HepG2 (cell line): ENCODE results near the gene OARD1. TPM values are rescaled to one million over a fixed set of nuclear protein-coding genes. Genes with fewer than 3 reads are reported as not detected.

Source experiments
- AHR ChIP-seq: IDR thresholded peaks from 2 replicates; pipeline ENCODE4 v1.6.1; 2018; ENCODE audit warnings: missing genetic modification reagents, missing compliant biosample characterization
- CCAR2 ChIP-seq: fragments of 200-400 bp; formaldehyde crosslinking; optimal IDR thresholded peaks from 2 replicates; pipeline ENCODE3; 2018; ENCODE audit warnings: low read depth, mild to moderate bottlenecking, low read length, moderate library complexity
- GATAD1 ChIP-seq: IDR thresholded peaks from 2 replicates; pipeline ENCODE4 v1.6.1; 2016; ENCODE audit warnings: missing genetic modification reagents, missing compliant biosample characterization
- HOXA9 ChIP-seq: sonication (generic); formaldehyde crosslinking; IDR thresholded peaks from 2 replicates; pipeline ENCODE4 v1.8.1; 2022; ENCODE audit warnings: missing genetic modification reagents, mild to moderate bottlenecking, moderate library complexity, borderline replicate concordance
- IKZF1 ChIP-seq: fragments of 450-650 bp; IDR thresholded peaks from 2 replicates; pipeline ENCODE4 v1.7.1; 2016
- KLF9 ChIP-seq: IDR thresholded peaks from 2 replicates; pipeline ENCODE4 v1.6.1; 2016; ENCODE audit warnings: low read depth
- LCORL ChIP-seq, 2 experiments: fragments of 450-650 bp in 1 of 2; sonication (generic) in 1 of 2; formaldehyde crosslinking in 1 of 2; IDR thresholded peaks; 2 replicates each; pipeline versions ENCODE4 v1.5.0 to v1.6.1; 2017 to 2020; ENCODE audit warnings: antibody characterized with exemption in 1 of 2, missing genetic modification reagents in 1 of 2
- RFXANK ChIP-seq: IDR thresholded peaks from 2 replicates; pipeline ENCODE4 v1.6.1; 2016
- SSRP1 ChIP-seq: IDR thresholded peaks from 2 replicates; pipeline ENCODE4 v1.6.1; 2016; ENCODE audit warnings: control low read depth
- TCF7L2 ChIP-seq: IDR thresholded peaks from 2 replicates; pipeline ENCODE4 v1.6.1; 2011; ENCODE audit warnings: mild to moderate bottlenecking, low read depth, low read length, moderate library complexity
- ZBTB21 ChIP-seq: sonication (generic); formaldehyde crosslinking; IDR thresholded peaks from 2 replicates; pipeline ENCODE4 v1.4.0; 2020; ENCODE audit warnings: missing genetic modification reagents
- ZFP62 ChIP-seq: sonication (generic); formaldehyde crosslinking; IDR thresholded peaks from 2 replicates; pipeline ENCODE4 v1.4.0; 2020; ENCODE audit warnings: missing genetic modification reagents
- ZNF354B ChIP-seq: sonication (generic); formaldehyde crosslinking; IDR thresholded peaks from 2 replicates; pipeline ENCODE4 v1.8.0; 2022; ENCODE audit warnings: mild to moderate bottlenecking, missing genetic modification reagents
- ZNF446 ChIP-seq: sonication (generic); formaldehyde crosslinking; IDR thresholded peaks from 2 replicates; pipeline ENCODE4 v1.5.0; 2020; ENCODE audit warnings: mild to moderate bottlenecking, missing genetic modification reagents
- ZNF484 ChIP-seq: sonication (generic); formaldehyde crosslinking; IDR thresholded peaks from 2 replicates; pipeline ENCODE4 v1.5.1; 2020; ENCODE audit warnings: mild to moderate bottlenecking, low read depth, missing genetic modification reagents, borderline replicate concordance
- ZNF501 ChIP-seq: sonication (generic); formaldehyde crosslinking; IDR thresholded peaks from 2 replicates; pipeline ENCODE4 v1.5.1; 2020; ENCODE audit warnings: mild to moderate bottlenecking, moderate library complexity, missing genetic modification reagents
- ZNF746 ChIP-seq: sonication (generic); formaldehyde crosslinking; IDR thresholded peaks from 2 replicates; pipeline ENCODE4 v1.8.0; 2022; ENCODE audit warnings: mild to moderate bottlenecking, missing genetic modification reagents
- ZNF792 ChIP-seq: IDR thresholded peaks from 2 replicates; pipeline ENCODE4 v1.6.1; 2016
- polyA plus RNA-seq, 8 experiments: library from polyadenylated mRNA; depleted of rRNA in 3 of 8; stranded (reverse) in 7 of 8; unstranded in 1 of 8; fragments of >200 nt; fragmentation: Illumina TruSeq in 4 of 8; extraction: Trizol in 4 of 8; gene quantifications; 2 replicates each; pipeline versions ENCODE4 v1.2.1 to v1.2.3, GENCODE V29; 2011 to 2016; ENCODE audit warnings: low read depth in 4 of 8, missing spikeins in 1 of 8, mixed read lengths in 1 of 8; ENCODE audit not compliant: insufficient read depth in 1 of 8
- total RNA-seq, 5 experiments: library from RNA; depleted of rRNA; stranded (reverse); fragments of >200 nt; fragmentation: Illumina TruSeq; extraction: Trizol; gene quantifications; 2 replicates each; pipeline ENCODE4 v1.2.3, GENCODE V29; 2016; ENCODE audit warnings: low read depth in 1 of 5
- TF ChIP-seq, protein P1 (sequence below): sonication (generic); formaldehyde crosslinking; IDR thresholded peaks from 2 replicates; pipeline ENCODE4 v1.4.0; 2020; ENCODE audit warnings: missing genetic modification reagents
- TF ChIP-seq, protein P2 (sequence below): sonication (generic); formaldehyde crosslinking; IDR thresholded peaks from 2 replicates; pipeline ENCODE4 v1.8.0; 2022; ENCODE audit warnings: mild to moderate bottlenecking, missing genetic modification reagents; ENCODE audit not compliant: insufficient replicate concordance
- TF ChIP-seq, protein P3 (sequence below): sonication (generic); formaldehyde crosslinking; IDR thresholded peaks from 2 replicates; pipeline ENCODE4 v1.5.0; 2020; ENCODE audit warnings: missing genetic modification reagents
- TF ChIP-seq, protein P4 (sequence below): sonication (generic); formaldehyde crosslinking; IDR thresholded peaks from 2 replicates; pipeline ENCODE4 v1.5.0; 2020; ENCODE audit warnings: mild to moderate bottlenecking, missing genetic modification reagents, moderate library complexity
- TF ChIP-seq, protein P5 (sequence below): sonication (generic); formaldehyde crosslinking; IDR thresholded peaks from 2 replicates; pipeline ENCODE4 v1.5.0; 2020; ENCODE audit warnings: mild to moderate bottlenecking, missing genetic modification reagents
- TF ChIP-seq, protein P6 (sequence below): sonication (generic); formaldehyde crosslinking; IDR thresholded peaks from 2 replicates; pipeline ENCODE4 v1.4.0; 2020; ENCODE audit warnings: mild to moderate bottlenecking, missing genetic modification reagents

The OARD1 gene
- total and polyA plus RNA-seq, 2 of the 13 experiments (the other 11 are each of a cell fraction or from before 2014, with no cell fraction given), result 18.4 to 49.0 TPM

DNA sequence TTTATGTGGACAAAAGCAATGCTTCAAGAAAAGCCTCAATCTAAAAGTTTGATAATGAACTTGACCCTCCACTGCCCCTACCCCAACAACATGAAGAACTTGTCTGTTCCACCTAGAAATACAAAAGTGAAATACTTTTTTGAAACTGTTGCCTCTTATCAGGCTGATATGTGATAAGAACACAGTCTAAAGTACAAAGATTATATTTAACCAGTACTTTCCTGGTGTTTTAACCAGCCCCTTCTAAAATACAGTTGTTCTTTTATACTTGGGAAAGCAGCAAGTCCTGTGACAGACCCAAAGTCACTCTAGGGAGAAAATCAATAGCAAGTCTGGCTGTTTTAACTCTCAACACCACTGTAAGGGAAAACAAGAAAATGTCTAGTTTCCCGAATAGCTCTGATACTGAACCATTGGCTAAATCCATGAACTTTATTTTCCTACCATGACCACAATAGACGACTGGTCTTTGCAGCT is 6.6 kb downstream of the OARD1 start (continued):
- TF ChIP-seq, protein P1, sequence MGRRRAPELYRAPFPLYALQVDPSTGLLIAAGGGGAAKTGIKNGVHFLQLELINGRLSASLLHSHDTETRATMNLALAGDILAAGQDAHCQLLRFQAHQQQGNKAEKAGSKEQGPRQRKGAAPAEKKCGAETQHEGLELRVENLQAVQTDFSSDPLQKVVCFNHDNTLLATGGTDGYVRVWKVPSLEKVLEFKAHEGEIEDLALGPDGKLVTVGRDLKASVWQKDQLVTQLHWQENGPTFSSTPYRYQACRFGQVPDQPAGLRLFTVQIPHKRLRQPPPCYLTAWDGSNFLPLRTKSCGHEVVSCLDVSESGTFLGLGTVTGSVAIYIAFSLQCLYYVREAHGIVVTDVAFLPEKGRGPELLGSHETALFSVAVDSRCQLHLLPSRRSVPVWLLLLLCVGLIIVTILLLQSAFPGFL (CRISPR knock-in tag), result no peak
- TF ChIP-seq LCORL (IDR thresholded peaks at IDR 0.05), result no peak
- peak; percentile 86 for TF ChIP-seq LCORL (CRISPR knock-in tag; IDR thresholded peaks at IDR 0.05)
- TF ChIP-seq, protein P2, sequence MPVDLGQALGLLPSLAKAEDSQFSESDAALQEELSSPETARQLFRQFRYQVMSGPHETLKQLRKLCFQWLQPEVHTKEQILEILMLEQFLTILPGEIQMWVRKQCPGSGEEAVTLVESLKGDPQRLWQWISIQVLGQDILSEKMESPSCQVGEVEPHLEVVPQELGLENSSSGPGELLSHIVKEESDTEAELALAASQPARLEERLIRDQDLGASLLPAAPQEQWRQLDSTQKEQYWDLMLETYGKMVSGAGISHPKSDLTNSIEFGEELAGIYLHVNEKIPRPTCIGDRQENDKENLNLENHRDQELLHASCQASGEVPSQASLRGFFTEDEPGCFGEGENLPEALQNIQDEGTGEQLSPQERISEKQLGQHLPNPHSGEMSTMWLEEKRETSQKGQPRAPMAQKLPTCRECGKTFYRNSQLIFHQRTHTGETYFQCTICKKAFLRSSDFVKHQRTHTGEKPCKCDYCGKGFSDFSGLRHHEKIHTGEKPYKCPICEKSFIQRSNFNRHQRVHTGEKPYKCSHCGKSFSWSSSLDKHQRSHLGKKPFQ (CRISPR knock-in tag), result no peak
- TF ChIP-seq AHR (CRISPR knock-in tag), result no peak
- TF ChIP-seq ZNF354B (CRISPR knock-in tag), result no peak
- TF ChIP-seq SSRP1 (CRISPR knock-in tag), result no peak
- TF ChIP-seq ZNF484 (CRISPR knock-in tag), result no peak
- TF ChIP-seq ZNF792, result 0 out of 2 replicates have a peak, but pooled peaks have one; percentile 64
- no peak for TF ChIP-seq TCF7L2
- no peak for TF ChIP-seq ZNF446 (CRISPR knock-in tag)
- TF ChIP-seq, protein P3, sequence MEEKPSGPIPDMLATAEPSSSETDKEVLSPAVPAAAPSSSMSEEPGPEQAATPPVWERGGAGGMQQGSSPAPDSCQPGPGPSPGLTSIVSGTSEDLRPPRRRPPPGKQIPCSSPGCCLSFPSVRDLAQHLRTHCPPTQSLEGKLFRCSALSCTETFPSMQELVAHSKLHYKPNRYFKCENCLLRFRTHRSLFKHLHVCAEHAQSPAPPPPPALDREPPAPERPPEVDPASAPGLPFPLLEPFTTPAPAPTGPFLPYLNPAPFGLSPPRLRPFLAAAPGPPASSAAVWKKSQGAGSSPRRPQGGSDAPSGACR (CRISPR knock-in tag), result peak; percentile 79; the same call in 1 of the 2 replicates
- no peak for TF ChIP-seq ZNF746 (CRISPR knock-in tag)
- TF ChIP-seq, protein P4, sequence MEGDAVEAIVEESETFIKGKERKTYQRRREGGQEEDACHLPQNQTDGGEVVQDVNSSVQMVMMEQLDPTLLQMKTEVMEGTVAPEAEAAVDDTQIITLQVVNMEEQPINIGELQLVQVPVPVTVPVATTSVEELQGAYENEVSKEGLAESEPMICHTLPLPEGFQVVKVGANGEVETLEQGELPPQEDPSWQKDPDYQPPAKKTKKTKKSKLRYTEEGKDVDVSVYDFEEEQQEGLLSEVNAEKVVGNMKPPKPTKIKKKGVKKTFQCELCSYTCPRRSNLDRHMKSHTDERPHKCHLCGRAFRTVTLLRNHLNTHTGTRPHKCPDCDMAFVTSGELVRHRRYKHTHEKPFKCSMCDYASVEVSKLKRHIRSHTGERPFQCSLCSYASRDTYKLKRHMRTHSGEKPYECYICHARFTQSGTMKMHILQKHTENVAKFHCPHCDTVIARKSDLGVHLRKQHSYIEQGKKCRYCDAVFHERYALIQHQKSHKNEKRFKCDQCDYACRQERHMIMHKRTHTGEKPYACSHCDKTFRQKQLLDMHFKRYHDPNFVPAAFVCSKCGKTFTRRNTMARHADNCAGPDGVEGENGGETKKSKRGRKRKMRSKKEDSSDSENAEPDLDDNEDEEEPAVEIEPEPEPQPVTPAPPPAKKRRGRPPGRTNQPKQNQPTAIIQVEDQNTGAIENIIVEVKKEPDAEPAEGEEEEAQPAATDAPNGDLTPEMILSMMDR, result no peak
- TF ChIP-seq, protein P5, sequence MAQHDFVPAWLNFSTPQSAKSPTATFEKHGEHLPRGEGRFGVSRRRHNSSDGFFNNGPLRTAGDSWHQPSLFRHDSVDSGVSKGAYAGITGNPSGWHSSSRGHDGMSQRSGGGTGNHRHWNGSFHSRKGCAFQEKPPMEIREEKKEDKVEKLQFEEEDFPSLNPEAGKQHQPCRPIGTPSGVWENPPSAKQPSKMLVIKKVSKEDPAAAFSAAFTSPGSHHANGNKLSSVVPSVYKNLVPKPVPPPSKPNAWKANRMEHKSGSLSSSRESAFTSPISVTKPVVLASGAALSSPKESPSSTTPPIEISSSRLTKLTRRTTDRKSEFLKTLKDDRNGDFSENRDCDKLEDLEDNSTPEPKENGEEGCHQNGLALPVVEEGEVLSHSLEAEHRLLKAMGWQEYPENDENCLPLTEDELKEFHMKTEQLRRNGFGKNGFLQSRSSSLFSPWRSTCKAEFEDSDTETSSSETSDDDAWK (CRISPR knock-in tag), result no peak
- no peak for TF ChIP-seq RFXANK (CRISPR knock-in tag)
- no peak for TF ChIP-seq ZFP62
- TF ChIP-seq HOXA9 (CRISPR knock-in tag), result peak; percentile 24; the same call in 1 of the 2 replicates
- TF ChIP-seq CCAR2, result no peak
- TF ChIP-seq, protein P6, sequence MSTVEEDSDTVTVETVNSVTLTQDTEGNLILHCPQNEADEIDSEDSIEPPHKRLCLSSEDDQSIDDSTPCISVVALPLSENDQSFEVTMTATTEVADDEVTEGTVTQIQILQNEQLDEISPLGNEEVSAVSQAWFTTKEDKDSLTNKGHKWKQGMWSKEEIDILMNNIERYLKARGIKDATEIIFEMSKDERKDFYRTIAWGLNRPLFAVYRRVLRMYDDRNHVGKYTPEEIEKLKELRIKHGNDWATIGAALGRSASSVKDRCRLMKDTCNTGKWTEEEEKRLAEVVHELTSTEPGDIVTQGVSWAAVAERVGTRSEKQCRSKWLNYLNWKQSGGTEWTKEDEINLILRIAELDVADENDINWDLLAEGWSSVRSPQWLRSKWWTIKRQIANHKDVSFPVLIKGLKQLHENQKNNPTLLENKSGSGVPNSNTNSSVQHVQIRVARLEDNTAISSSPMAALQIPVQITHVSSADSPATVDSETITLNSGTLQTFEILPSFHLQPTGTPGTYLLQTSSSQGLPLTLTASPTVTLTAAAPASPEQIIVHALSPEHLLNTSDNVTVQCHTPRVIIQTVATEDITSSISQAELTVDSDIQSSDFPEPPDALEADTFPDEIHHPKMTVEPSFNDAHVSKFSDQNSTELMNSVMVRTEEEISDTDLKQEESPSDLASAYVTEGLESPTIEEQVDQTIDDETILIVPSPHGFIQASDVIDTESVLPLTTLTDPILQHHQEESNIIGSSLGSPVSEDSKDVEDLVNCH (CRISPR knock-in tag), result no peak
- no peak for TF ChIP-seq ZNF501 (CRISPR knock-in tag)
- TF ChIP-seq ZBTB21 (CRISPR knock-in tag), result 0 out of 2 replicates have a peak, but pooled peaks have one; percentile 21
- no peak for TF ChIP-seq KLF9 (CRISPR knock-in tag)
- TF ChIP-seq IKZF1, result no peak
- TF ChIP-seq GATAD1 (CRISPR knock-in tag), result peak; percentile 30; the same call in 1 of the 2 replicates
